22Rv1 (cell line): ENCODE data around the gene ANK2.

Experiments
- CTCF ChIP-seq: fragments of 450-650 bp; IDR thresholded peaks from 2 replicates; pipeline ENCODE4 v1.5.1; 2017; ENCODE audit warnings: mild to moderate bottlenecking
- ZFX ChIP-seq: fragments of 450-650 bp; IDR thresholded peaks from 2 replicates; pipeline ENCODE4 v1.6.1; 2017; ENCODE audit warnings: antibody characterized with exemption, borderline replicate concordance

GRCh38 chr4:113288257-113288656, 238.8 kb downstream of the ANK2 start:
- TF ChIP-seq CTCF (no peak), ZFX (no peak)
